Neural cell (in vitro differentiated cells): Measurements from ENCODE around the gene LNX2. TPM values are rescaled to one million over a fixed set of nuclear protein-coding genes. Genes with fewer than 3 reads are reported as not detected.

ENCODE experiments used
- H2AFZ ChIP-seq: fragments of 200-600, 300-800 bp; sonication (generic), shearing (Covaris generic); 2 replicates; pipeline ENCODE4 v1.6.0; 2014; ENCODE audit warnings: low read depth, mild to moderate bottlenecking, antibody characterized with exemption, low read length, moderate library complexity
- H3F3A ChIP-seq: fragments of 200-600 bp; shearing (Covaris generic); 2 replicates; pipeline ENCODE4 v1.6.1; 2016; ENCODE audit warnings: mild to moderate bottlenecking, moderate library complexity, mixed read lengths, antibody characterized with exemption, low read length; ENCODE audit not compliant: insufficient read depth, poor library complexity, severe bottlenecking
- H3K27ac ChIP-seq: fragments of 200-600, 300-800 bp; sonication (generic), shearing (Covaris generic); 2 replicates; pipeline ENCODE4 v1.5.1; 2014; ENCODE audit warnings: mild to moderate bottlenecking, low read length, moderate library complexity
- H3K27me3 ChIP-seq: fragments of 300-800, 200-600 bp; sonication (generic), shearing (Covaris generic); 2 replicates; pipeline ENCODE4 v1.6.0; 2014; ENCODE audit warnings: mild to moderate bottlenecking, low read depth, low read length, moderate library complexity; ENCODE audit not compliant: insufficient read depth
- H3K36me3 ChIP-seq: fragments of 300-800, 200-600 bp; sonication (generic), shearing (Covaris generic); 2 replicates; pipeline ENCODE4 v1.5.1; 2014; ENCODE audit warnings: mild to moderate bottlenecking, antibody characterized with exemption, low read length, moderate library complexity; ENCODE audit not compliant: insufficient read depth
- H3K4me2 ChIP-seq: fragments of 300-800, 200-600 bp; sonication (generic), shearing (Covaris generic); 2 replicates; pipeline ENCODE4 v1.6.0; 2014; ENCODE audit warnings: mild to moderate bottlenecking, low read length
- H3K4me3 ChIP-seq: fragments of 300-800, 200-600 bp; sonication (generic), shearing (Covaris generic); 2 replicates; pipeline ENCODE4 v1.5.1; 2014; ENCODE audit warnings: mild to moderate bottlenecking, low read length, moderate library complexity
- H3K79me2 ChIP-seq: fragments of 200-600 bp; shearing (Covaris generic); replicated peaks from 2 replicates; pipeline ENCODE4 v1.6.0; 2014; ENCODE audit warnings: mild to moderate bottlenecking, low read length, moderate library complexity; ENCODE audit not compliant: insufficient read depth
- H3K9ac ChIP-seq: fragments of 300-800, 200-600 bp; sonication (generic), shearing (Covaris generic); 2 replicates; pipeline ENCODE4 v1.6.1; 2016; ENCODE audit warnings: mild to moderate bottlenecking, low read length, mixed read lengths
- H3K9me2 ChIP-seq: fragments of 200-600 bp; shearing (Covaris generic); 2 replicates; pipeline ENCODE4 v1.6.1; 2016; ENCODE audit warnings: mild to moderate bottlenecking, low read length, mixed read lengths; ENCODE audit not compliant: insufficient read depth
- H3K9me3 ChIP-seq: fragments of 200-600, 300-800 bp; sonication (generic), shearing (Covaris generic); 2 replicates; pipeline ENCODE4 v1.6.1; 2016; ENCODE audit warnings: mild to moderate bottlenecking, mixed run types, low read length, moderate library complexity, mixed read lengths
- H4K20me1 ChIP-seq: fragments of 200-600 bp; shearing (Covaris generic); 2 replicates; pipeline ENCODE4 v1.6.1; 2016; ENCODE audit warnings: mild to moderate bottlenecking, mixed run types; ENCODE audit not compliant: insufficient read depth
- EP300 ChIP-seq: fragments of 450-650 bp; conservative IDR thresholded peaks from 2 replicates; pipeline ENCODE4 v1.6.1; 2014; ENCODE audit warnings: antibody characterized with exemption, mild to moderate bottlenecking, moderate library complexity; ENCODE audit not compliant: poor library complexity, severe bottlenecking
- EZH2 ChIP-seq: fragments of 200-600, 300-800 bp; shearing (Covaris generic), sonication (generic); IDR thresholded peaks from 2 replicates; pipeline ENCODE4 v1.6.1; 2014; ENCODE audit warnings: antibody characterized with exemption, low read length, borderline replicate concordance, mild to moderate bottlenecking; ENCODE audit not compliant: insufficient read depth, poor library complexity, severe bottlenecking
- MXI1 ChIP-seq: fragments of 450-650 bp; conservative IDR thresholded peaks from 2 replicates; pipeline ENCODE4 v1.6.1; 2014; ENCODE audit warnings: antibody characterized with exemption, mild to moderate bottlenecking; ENCODE audit not compliant: poor library complexity, severe bottlenecking
- POLR2AphosphoS5 ChIP-seq: IDR thresholded peaks from 2 replicates; pipeline ENCODE4 v1.6.1; 2012
- RAD21 ChIP-seq: fragments of 450-650 bp; conservative IDR thresholded peaks from 2 replicates; pipeline ENCODE4 v1.6.1; 2014; ENCODE audit warnings: antibody characterized with exemption, mild to moderate bottlenecking, moderate library complexity
- SMC3 ChIP-seq: fragments of 450-650 bp; conservative IDR thresholded peaks from 2 replicates; pipeline ENCODE4 v1.6.1; 2014; ENCODE audit warnings: antibody characterized with exemption, mild to moderate bottlenecking, moderate library complexity; ENCODE audit not compliant: poor library complexity
- TAF1 ChIP-seq: IDR thresholded peaks from 2 replicates; pipeline ENCODE4 v1.6.1; 2012; ENCODE audit warnings: low read depth
- polyA plus RNA-seq: library from polyadenylated mRNA; depleted of rRNA; stranded (reverse); fragments of >200 nt; gene quantifications from 2 replicates; pipeline ENCODE4 v1.2.3, GENCODE V29; 2014
- TF ChIP-seq, protein P1 (sequence below): IDR thresholded peaks from 2 replicates; pipeline ENCODE4 v1.6.1; 2012; ENCODE audit warnings: borderline replicate concordance
- TF ChIP-seq, protein P2 (sequence below): fragments of 450-650 bp; IDR thresholded peaks from 2 replicates; pipeline ENCODE4 v1.5.1; 2014; ENCODE audit warnings: antibody characterized with exemption, mild to moderate bottlenecking, moderate library complexity; ENCODE audit not compliant: poor library complexity, severe bottlenecking

The LNX2 gene
- polyA plus RNA-seq, 1 donor from 2014 or later: 4.2 TPM

DNA sequence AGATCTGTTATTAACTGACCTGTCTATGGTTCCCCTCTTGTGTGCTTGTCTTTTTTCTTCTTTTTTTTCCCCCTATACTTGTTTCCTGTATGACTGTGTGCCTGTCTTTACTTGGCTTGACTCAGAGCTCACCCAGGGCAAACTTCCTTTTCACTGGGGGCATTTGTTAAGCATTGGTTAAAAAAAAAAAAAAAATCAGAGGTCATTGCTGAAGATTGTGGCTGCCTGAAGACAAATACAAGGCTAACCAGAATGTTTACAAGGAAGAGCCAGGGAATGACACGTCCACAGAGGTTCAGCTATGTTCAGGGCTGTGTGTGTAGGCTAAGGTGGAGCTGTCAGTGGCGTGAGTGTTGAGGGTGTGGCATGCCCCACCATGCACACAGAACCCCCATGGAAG lies 47.1 kb downstream of the LNX2 start:
- H2AFZ ChIP-seq: no peak overlapping the region
- H3K27ac ChIP-seq: no peak overlapping the region
- no peaks in the 10 kb centered on the region for H4K20me1 ChIP-seq
- no peaks in the 10 kb centered on the region for H3K79me2 ChIP-seq
- no peak overlapping the region for H3K4me3 ChIP-seq
- H3K9me3 ChIP-seq: no peaks in the 10 kb centered on the region
- H3K4me2 ChIP-seq: no peak overlapping the region
- H3F3A ChIP-seq: no peaks in the 10 kb centered on the region
- no peak overlapping the region for H3K9ac ChIP-seq
- H3K27me3 ChIP-seq: no peaks in the 10 kb centered on the region
- no peaks in the 10 kb centered on the region for H3K36me3 ChIP-seq
- TF ChIP-seq, protein P1, sequence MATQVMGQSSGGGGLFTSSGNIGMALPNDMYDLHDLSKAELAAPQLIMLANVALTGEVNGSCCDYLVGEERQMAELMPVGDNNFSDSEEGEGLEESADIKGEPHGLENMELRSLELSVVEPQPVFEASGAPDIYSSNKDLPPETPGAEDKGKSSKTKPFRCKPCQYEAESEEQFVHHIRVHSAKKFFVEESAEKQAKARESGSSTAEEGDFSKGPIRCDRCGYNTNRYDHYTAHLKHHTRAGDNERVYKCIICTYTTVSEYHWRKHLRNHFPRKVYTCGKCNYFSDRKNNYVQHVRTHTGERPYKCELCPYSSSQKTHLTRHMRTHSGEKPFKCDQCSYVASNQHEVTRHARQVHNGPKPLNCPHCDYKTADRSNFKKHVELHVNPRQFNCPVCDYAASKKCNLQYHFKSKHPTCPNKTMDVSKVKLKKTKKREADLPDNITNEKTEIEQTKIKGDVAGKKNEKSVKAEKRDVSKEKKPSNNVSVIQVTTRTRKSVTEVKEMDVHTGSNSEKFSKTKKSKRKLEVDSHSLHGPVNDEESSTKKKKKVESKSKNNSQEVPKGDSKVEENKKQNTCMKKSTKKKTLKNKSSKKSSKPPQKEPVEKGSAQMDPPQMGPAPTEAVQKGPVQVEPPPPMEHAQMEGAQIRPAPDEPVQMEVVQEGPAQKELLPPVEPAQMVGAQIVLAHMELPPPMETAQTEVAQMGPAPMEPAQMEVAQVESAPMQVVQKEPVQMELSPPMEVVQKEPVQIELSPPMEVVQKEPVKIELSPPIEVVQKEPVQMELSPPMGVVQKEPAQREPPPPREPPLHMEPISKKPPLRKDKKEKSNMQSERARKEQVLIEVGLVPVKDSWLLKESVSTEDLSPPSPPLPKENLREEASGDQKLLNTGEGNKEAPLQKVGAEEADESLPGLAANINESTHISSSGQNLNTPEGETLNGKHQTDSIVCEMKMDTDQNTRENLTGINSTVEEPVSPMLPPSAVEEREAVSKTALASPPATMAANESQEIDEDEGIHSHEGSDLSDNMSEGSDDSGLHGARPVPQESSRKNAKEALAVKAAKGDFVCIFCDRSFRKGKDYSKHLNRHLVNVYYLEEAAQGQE: no peak
- TF ChIP-seq SMC3 (no peak), POLR2AphosphoS5 (no peak), EP300 (no peak), MXI1 (no peak)
- H3K9me2 ChIP-seq: no peaks in the 10 kb centered on the region

DNA sequence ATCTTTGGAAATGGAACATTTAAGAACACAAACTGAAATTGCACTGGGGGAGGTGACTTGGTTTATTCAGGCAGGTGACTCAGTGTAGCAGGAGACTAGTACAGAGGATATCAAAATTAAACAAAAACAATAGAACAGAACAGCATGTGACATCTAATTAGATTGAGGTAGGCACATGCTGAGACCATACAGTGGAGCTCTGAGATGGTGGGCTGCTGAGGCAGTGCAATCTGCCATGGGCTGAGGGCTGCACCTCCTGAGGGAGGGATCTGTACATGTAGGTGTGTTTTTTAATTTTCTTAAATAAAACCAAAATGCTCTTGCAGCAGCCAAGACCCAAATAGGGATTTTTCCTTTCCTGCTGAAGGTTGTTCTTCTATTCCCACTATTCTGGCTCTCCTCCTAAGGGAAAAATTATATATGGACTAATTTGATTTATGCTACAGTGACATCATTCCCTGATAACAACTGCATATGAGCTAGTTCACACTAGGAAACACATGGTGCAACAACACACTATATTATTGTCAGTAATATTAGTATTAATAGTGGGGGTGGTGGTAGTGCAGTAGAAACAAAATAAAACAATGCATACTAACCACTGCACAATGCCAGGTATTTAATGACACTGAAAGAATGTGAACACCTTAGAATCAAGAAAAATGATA lies 48.0 kb downstream of the LNX2 start:
- Histone ChIP-seq H3K4me2 (no peak overlapping the region), H3K9me2 (no peaks in the 10 kb centered on the region), H2AFZ (no peak overlapping the region), H4K20me1 (no peaks in the 10 kb centered on the region), H3K79me2 (no peaks in the 10 kb centered on the region), H3K4me3 (no peak overlapping the region), H3F3A (no peaks in the 10 kb centered on the region), H3K9me3 (no peaks in the 10 kb centered on the region), H3K27ac (no peak overlapping the region), H3K9ac (no peak overlapping the region), H3K27me3 (no peaks in the 10 kb centered on the region), H3K36me3 (no peaks in the 10 kb centered on the region)
- TF ChIP-seq, protein P1: no peak

DNA sequence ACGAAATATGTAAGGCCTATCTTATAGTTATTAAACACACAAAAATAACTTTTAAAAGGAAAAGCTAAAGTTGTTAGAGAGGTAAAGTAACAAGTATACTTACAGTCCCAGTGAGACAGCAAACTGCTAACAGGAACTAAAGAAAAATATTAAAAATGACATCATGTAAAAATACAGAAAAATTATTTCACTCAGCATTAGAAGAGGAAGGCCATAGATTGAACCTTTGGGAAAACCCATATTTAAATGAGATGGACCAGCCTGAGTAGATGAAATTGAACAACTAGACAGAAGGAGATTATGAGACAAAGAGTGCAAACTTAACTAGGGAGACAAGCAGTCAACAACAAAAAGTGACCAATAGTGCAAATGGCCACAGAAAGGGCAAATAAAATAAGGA lies 49.4 kb downstream of the LNX2 start:
- H3K79me2 ChIP-seq: no peaks in the 10 kb centered on the region
- no peak overlapping the region for H3K27ac ChIP-seq
- no peak overlapping the region for H3K4me2 ChIP-seq
- H3K9me3 ChIP-seq: no peaks in the 10 kb centered on the region
- no peak for TF ChIP-seq MXI1
- no peak for TF ChIP-seq TAF1
- no peak for TF ChIP-seq EP300
- no peak for TF ChIP-seq POLR2AphosphoS5
- no peak for TF ChIP-seq SMC3
- TF ChIP-seq RAD21: no peak
- TF ChIP-seq, protein P1: no peak
- no peak for TF ChIP-seq EZH2
- TF ChIP-seq, protein P2, sequence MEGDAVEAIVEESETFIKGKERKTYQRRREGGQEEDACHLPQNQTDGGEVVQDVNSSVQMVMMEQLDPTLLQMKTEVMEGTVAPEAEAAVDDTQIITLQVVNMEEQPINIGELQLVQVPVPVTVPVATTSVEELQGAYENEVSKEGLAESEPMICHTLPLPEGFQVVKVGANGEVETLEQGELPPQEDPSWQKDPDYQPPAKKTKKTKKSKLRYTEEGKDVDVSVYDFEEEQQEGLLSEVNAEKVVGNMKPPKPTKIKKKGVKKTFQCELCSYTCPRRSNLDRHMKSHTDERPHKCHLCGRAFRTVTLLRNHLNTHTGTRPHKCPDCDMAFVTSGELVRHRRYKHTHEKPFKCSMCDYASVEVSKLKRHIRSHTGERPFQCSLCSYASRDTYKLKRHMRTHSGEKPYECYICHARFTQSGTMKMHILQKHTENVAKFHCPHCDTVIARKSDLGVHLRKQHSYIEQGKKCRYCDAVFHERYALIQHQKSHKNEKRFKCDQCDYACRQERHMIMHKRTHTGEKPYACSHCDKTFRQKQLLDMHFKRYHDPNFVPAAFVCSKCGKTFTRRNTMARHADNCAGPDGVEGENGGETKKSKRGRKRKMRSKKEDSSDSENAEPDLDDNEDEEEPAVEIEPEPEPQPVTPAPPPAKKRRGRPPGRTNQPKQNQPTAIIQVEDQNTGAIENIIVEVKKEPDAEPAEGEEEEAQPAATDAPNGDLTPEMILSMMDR: no peak
- H3K4me3 ChIP-seq: no peak overlapping the region
- H3K9me2 ChIP-seq: no peaks in the 10 kb centered on the region
- no peak overlapping the region for H2AFZ ChIP-seq
- no peaks in the 10 kb centered on the region for H4K20me1 ChIP-seq
- no peaks in the 10 kb centered on the region for H3F3A ChIP-seq
- no peak overlapping the region for H3K9ac ChIP-seq
- H3K27me3 ChIP-seq: no peaks in the 10 kb centered on the region
- no peaks in the 10 kb centered on the region for H3K36me3 ChIP-seq
